GM19455 (cell line): Measurements from ENCODE around the gene EMILIN2.
"Not testable (repeated sequence)": the region's sequence is repeated elsewhere in the genome, so short reads cannot be mapped to it uniquely, and the experiment has no call there.

ENCODE experiments used
- ATAC-seq: cut with Tn5 transposase; IDR thresholded peaks from one replicate; pipeline ENCODE4 v1.9.1; 2021; ENCODE audit not compliant: unreplicated experiment

Gene EMILIN2

GRCh38 chr18:2846636-2847316 is at the start of gene EMILIN2:
TSS of gene EMILIN2 (plus strand) at chr18:2847006. CDS start at chr18:2847189, 183 bp downstream.
- no peak for ATAC-seq

GRCh38 chr18:2797951-2798350 is 48.9 kb upstream of the EMILIN2 start:
- no peak for ATAC-seq

GRCh38 chr18:2799369-2799768 is 47.4 kb upstream of the EMILIN2 start:
- ATAC-seq = no peak

- no peak for ATAC-seq
Measured at GRCh38 chr18:2805970-2806943, 40.5 kb upstream of the EMILIN2 start.

GRCh38 chr18:2808640-2809039 is 38.2 kb upstream of the EMILIN2 start:
- ATAC-seq = not testable (repeated sequence)

- ATAC-seq = not testable (repeated sequence)
Measured at GRCh38 chr18:2809666-2810183, 37.1 kb upstream of the EMILIN2 start.

- no peak for ATAC-seq
Measured at GRCh38 chr18:2811416-2811815, 35.4 kb upstream of the EMILIN2 start.

GRCh38 chr18:2814928-2815327 is 31.9 kb upstream of the EMILIN2 start:
- ATAC-seq = no peak

- ATAC-seq = no peak
Measured at GRCh38 chr18:2818281-2818680, 28.5 kb upstream of the EMILIN2 start.

GRCh38 chr18:2821695-2822094 is 25.1 kb upstream of the EMILIN2 start:
- no peak for ATAC-seq

GRCh38 chr18:2822213-2822921 is 24.4 kb upstream of the EMILIN2 start:
- no peak for ATAC-seq

- ATAC-seq = no peak
Measured at GRCh38 chr18:2823202-2823601, 23.6 kb upstream of the EMILIN2 start.

- no peak for ATAC-seq
Measured at GRCh38 chr18:2823966-2824365, 22.8 kb upstream of the EMILIN2 start.

GRCh38 chr18:2824865-2825264 is 21.9 kb upstream of the EMILIN2 start:
- no peak for ATAC-seq

- no peak for ATAC-seq
Measured at GRCh38 chr18:2825613-2826175, 21.1 kb upstream of the EMILIN2 start.

- no peak for ATAC-seq
Measured at GRCh38 chr18:2826581-2826980, 20.2 kb upstream of the EMILIN2 start.

GRCh38 chr18:2827061-2827460 is 19.7 kb upstream of the EMILIN2 start:
- no peak for ATAC-seq

- ATAC-seq = not testable (repeated sequence)
Measured at GRCh38 chr18:2836118-2836517, 10.7 kb upstream of the EMILIN2 start.

- ATAC-seq = not testable (repeated sequence)
Measured at GRCh38 chr18:2837290-2837689, 9.5 kb upstream of the EMILIN2 start.

- ATAC-seq = no peak
Measured at GRCh38 chr18:2839202-2839601, 7.6 kb upstream of the EMILIN2 start.

GRCh38 chr18:2840521-2840920 is 6.3 kb upstream of the EMILIN2 start:
- no peak for ATAC-seq
